MM.1S (cell line): ENCODE measurements around the gene RNF208.

Experiments used
- DNase-seq: peaks from one replicate; pipeline ENCODE4 v3.0.0-alpha.2; 2015
- H2AFZ ChIP-seq: fragments of 300-600 bp; sonication (generic); 2 replicates; pipeline ENCODE4 v1.6.0; 2016; ENCODE audit warnings: antibody characterized with exemption, low read length
- H3F3A ChIP-seq: fragments of 300-600 bp; sonication (generic); 2 replicates; pipeline ENCODE4 v1.6.1; 2016; ENCODE audit warnings: mild to moderate bottlenecking, antibody characterized with exemption, low read length, moderate library complexity, mixed read lengths; ENCODE audit not compliant: insufficient read depth
- H3K27ac ChIP-seq: fragments of 300-600 bp; sonication (generic); 2 replicates; pipeline ENCODE4 v1.5.1; 2016; ENCODE audit warnings: mild to moderate bottlenecking, low read length
- H3K27me3 ChIP-seq: fragments of 300-600 bp; sonication (generic); replicated peaks from 2 replicates; pipeline ENCODE4 v1.6.0; 2016; ENCODE audit warnings: low read length; ENCODE audit not compliant: insufficient read depth
- H3K36me3 ChIP-seq: fragments of 300-600 bp; sonication (generic); replicated peaks from 2 replicates; pipeline ENCODE4 v1.6.1; 2016; ENCODE audit warnings: mild to moderate bottlenecking, low read length, mixed read lengths; ENCODE audit not compliant: insufficient read depth
- H3K4me1 ChIP-seq: fragments of 300-600 bp; sonication (generic); 2 replicates; pipeline ENCODE4 v1.6.1; 2016; ENCODE audit warnings: low read length, mixed read lengths
- H3K4me2 ChIP-seq: fragments of 300-600 bp; sonication (generic); 2 replicates; pipeline ENCODE4 v1.6.0; 2016; ENCODE audit warnings: low read depth, low read length
- H3K4me3 ChIP-seq: fragments of 300-600 bp; sonication (generic); 2 replicates; pipeline ENCODE4 v1.5.1; 2016; ENCODE audit warnings: low read length, mixed read lengths
- H3K79me2 ChIP-seq: fragments of 300-600 bp; sonication (generic); 2 replicates; pipeline ENCODE4 v1.6.1; 2016; ENCODE audit warnings: mixed run types, low read length, mixed read lengths
- H3K9ac ChIP-seq: fragments of 300-600 bp; sonication (generic); 2 replicates; pipeline ENCODE4 v1.6.1; 2016; ENCODE audit warnings: low read length, mixed read lengths
- H3K9me2 ChIP-seq: fragments of 300-600 bp; sonication (generic); replicated peaks from 2 replicates; pipeline ENCODE4 v1.6.1; 2016; ENCODE audit warnings: mild to moderate bottlenecking, low read length, mixed read lengths; ENCODE audit not compliant: insufficient read depth
- H3K9me3 ChIP-seq: fragments of 300-600 bp; sonication (generic); replicated peaks from 2 replicates; pipeline ENCODE4 v1.6.1; 2016; ENCODE audit warnings: mild to moderate bottlenecking, low read length, mixed read lengths; ENCODE audit not compliant: insufficient read depth
- H4K20me1 ChIP-seq: fragments of 300-600 bp; sonication (generic); 2 replicates; pipeline ENCODE4 v1.6.1; 2016; ENCODE audit warnings: mild to moderate bottlenecking, low read length, moderate library complexity, mixed read lengths; ENCODE audit not compliant: insufficient read depth
- CTCF ChIP-seq: fragments of 300-600 bp; sonication (generic); IDR thresholded peaks from 2 replicates; pipeline ENCODE4 v1.5.1; 2016; ENCODE audit warnings: antibody characterized with exemption, low read length, mixed read lengths
- EZH2 ChIP-seq: fragments of 300-600 bp; sonication (generic); optimal IDR thresholded peaks from 2 replicates; pipeline ENCODE3; 2017; ENCODE audit warnings: low read depth, mild to moderate bottlenecking, antibody characterized with exemption, low read length, mixed read lengths
- EZH2phosphoT487 ChIP-seq: fragments of 300-600 bp; sonication (generic); IDR thresholded peaks from 2 replicates; pipeline ENCODE4 v1.6.1; 2018; ENCODE audit warnings: antibody characterized with exemption, low read length

Gene RNF208

GRCh38 chr9:137223078-137223970 lies 1.3 kb upstream of the RNF208 start:
- TF ChIP-seq CTCF = no peak
- TF ChIP-seq EZH2phosphoT487 = no peak
- no peak for TF ChIP-seq EZH2
- H3K9me3 ChIP-seq = no peaks in the 10 kb centered on the region
- peak overlapping the region; percentile 97 for H3K4me2 ChIP-seq
- peak; percentile 99 for DNase-seq
- peak overlapping the region; percentile 85 for H3K9ac ChIP-seq
- peak overlapping the region; percentile 32; the same call in 1 of the 2 replicates for H3K27ac ChIP-seq
- H3K9me2 ChIP-seq = no peaks in the 10 kb centered on the region
- no peaks in the 10 kb centered on the region; the same call in 1 of the 2 replicates for H3F3A ChIP-seq
- H4K20me1 ChIP-seq = no peaks in the 10 kb centered on the region
- peak overlapping the region; percentile 91 for H2AFZ ChIP-seq
- peaks cover 3% of the 10 kb centered on the region for H3K27me3 ChIP-seq
- no peaks in the 10 kb centered on the region for H3K36me3 ChIP-seq
- peak overlapping the region; percentile 78 for H3K4me3 ChIP-seq
- H3K79me2 ChIP-seq = no peaks in the 10 kb centered on the region
- H3K4me1 ChIP-seq = peaks cover 9% of the 10 kb centered on the region; the same call in 1 of the 2 replicates

GRCh38 chr9:137221506-137222111 lies 431 bp downstream of the RNF208 start:
- H3K9me3 ChIP-seq = no peaks in the 10 kb centered on the region
- TF ChIP-seq CTCF = no peak
- no peak for TF ChIP-seq EZH2
- TF ChIP-seq EZH2phosphoT487 = no peak
- H4K20me1 ChIP-seq = no peaks in the 10 kb centered on the region
- no peaks in the 10 kb centered on the region for H3K79me2 ChIP-seq
- no peaks in the 10 kb centered on the region for H3K27me3 ChIP-seq
- H3K4me2 ChIP-seq = no peak overlapping the region
- H3K9me2 ChIP-seq = no peaks in the 10 kb centered on the region
- no peak overlapping the region for H3K4me3 ChIP-seq
- no peak overlapping the region for H3K27ac ChIP-seq
- H2AFZ ChIP-seq = no peak overlapping the region
- H3F3A ChIP-seq = no peaks in the 10 kb centered on the region; the same call in 1 of the 2 replicates
- H3K36me3 ChIP-seq = no peaks in the 10 kb centered on the region
- no peak for DNase-seq
- peaks cover 9% of the 10 kb centered on the region; the same call in 1 of the 2 replicates for H3K4me1 ChIP-seq
- H3K9ac ChIP-seq = no peak overlapping the region

- H4K20me1 ChIP-seq = no peaks in the 10 kb centered on the region
- H3K9ac ChIP-seq = no peak overlapping the region
- H3K9me3 ChIP-seq = no peaks in the 10 kb centered on the region
- no peak for DNase-seq
- H2AFZ ChIP-seq = no peak overlapping the region
- TF ChIP-seq EZH2phosphoT487 = no peak
- no peak for TF ChIP-seq EZH2
- no peak for TF ChIP-seq CTCF
- H3F3A ChIP-seq = no peaks in the 10 kb centered on the region; the same call in 1 of the 2 replicates
- no peaks in the 10 kb centered on the region for H3K36me3 ChIP-seq
- H3K27ac ChIP-seq = no peak overlapping the region
- H3K4me3 ChIP-seq = no peak overlapping the region
- no peaks in the 10 kb centered on the region for H3K9me2 ChIP-seq
- H3K27me3 ChIP-seq = no peaks in the 10 kb centered on the region
- peaks cover 9% of the 10 kb centered on the region; the same call in 1 of the 2 replicates for H3K4me1 ChIP-seq
- H3K4me2 ChIP-seq = no peak overlapping the region
- no peaks in the 10 kb centered on the region for H3K79me2 ChIP-seq
Observed at GRCh38 chr9:137221095-137221505, 940 bp downstream of the RNF208 start.
